K562 (cell line): ENCODE results near the gene CCDC127. TPM values are rescaled to one million over a fixed set of nuclear protein-coding genes. Genes with fewer than 3 reads are reported as not detected.
A peak's percentile ranks its signal among the peaks of the same experiment; 100 is the strongest.

ENCODE experiments used
- ATAC-seq: fragments of 200-7000 bp; cut with Tn5 transposase; 3 replicates; pipeline ENCODE4 v1.9.1; 2020; ENCODE audit warnings: moderate library complexity
- BruUV-seq: library from RNA; stranded (reverse); fragments of 400-500 nt; replicated peaks from 2 replicates; lab custom pipeline; 2021; lab: Mats Ljungman, UMichigan
- CTCF ChIA-PET: fragments of 300-600 bp; formaldehyde crosslinking; extraction: SDS; loops from one replicate; lab custom pipeline; 2021; ENCODE audit warnings: low intra/inter-chr PET ratio; lab: Yijun Ruan, JAX
- POLR2A ChIA-PET: fragments of 300-600, 350-650 bp; sonication (Branson Sonifier 250); formaldehyde crosslinking; extraction: SDS; loops from one replicate; lab custom pipeline; 2021; ENCODE audit warnings: antibody characterized with exemption, inconsistent platforms; lab: Yijun Ruan, JAX
- DNase-seq, 4 experiments: peaks; one replicate each; pipeline versions ENCODE4 v3.0.0 to v3.0.0-alpha.2; 2011 to 2018; ENCODE audit warnings: low spot score in 3 of 4, mixed read lengths in 3 of 4; ENCODE audit errors: extremely low read depth in 1 of 4
- FAIRE-seq: peaks from 2 replicates; lab custom pipeline; 2011; peaks lifted over from hg19 to GRCh38; lab: Jason Lieb, UNC
- H2AFZ ChIP-seq: 2 replicates; pipeline ENCODE4 v1.6.0; 2011; ENCODE audit warnings: low read depth, low read length, control low read depth, inconsistent platforms
- H3K27ac ChIP-seq: fragments of 200-600 bp; 3 replicates; pipeline ENCODE4 v1.8.0; 2011; ENCODE audit warnings: low read depth, mild to moderate bottlenecking, control low read depth, inconsistent platforms, low read length, moderate library complexity, mixed read lengths; ENCODE audit errors: extremely low read depth
- H3K27me3 ChIP-seq, 2 experiments: fragments of 300-600 bp in 1 of 2; 2 replicates in 1 of 2; 3 replicates in 1 of 2; pipeline versions ENCODE4 v1.6.0 to v1.8.0; 2011; ENCODE audit warnings: inconsistent platforms in 2 of 2, low read length in 2 of 2, mild to moderate bottlenecking in 1 of 2, mixed read lengths in 1 of 2, moderate library complexity in 1 of 2; ENCODE audit not compliant: control insufficient read depth in 2 of 2, insufficient read depth in 2 of 2
- H3K36me3 ChIP-seq: fragments of 300-600 bp; 3 replicates; pipeline ENCODE4 v1.8.0; 2011; ENCODE audit warnings: mild to moderate bottlenecking, low read length, inconsistent platforms; ENCODE audit not compliant: control insufficient read depth, insufficient read depth
- H3K4me1 ChIP-seq, 2 experiments: fragments of 200-600 bp in 1 of 2; replicated peaks in 1 of 2; 2 replicates in 1 of 2; 3 replicates in 1 of 2; pipeline versions ENCODE4 v1.5.1 to v1.8.0; 2011; ENCODE audit warnings: inconsistent platforms in 2 of 2, low read length in 2 of 2, mild to moderate bottlenecking in 1 of 2, mixed read lengths in 1 of 2, moderate library complexity in 1 of 2; ENCODE audit not compliant: control insufficient read depth in 2 of 2, insufficient read depth in 2 of 2
- H3K4me2 ChIP-seq: 2 replicates; pipeline ENCODE4 v1.6.1; 2011; ENCODE audit warnings: low read length, control low read depth, inconsistent platforms, mixed read lengths; ENCODE audit not compliant: insufficient read depth
- H3K4me3 ChIP-seq: fragments of 200-600 bp; sonication (generic), shearing (Covaris generic); 2 replicates; pipeline ENCODE4 v1.5.1; 2016; ENCODE audit warnings: control low read depth, inconsistent platforms
- H3K79me2 ChIP-seq: fragments of 200-600 bp; 3 replicates; pipeline ENCODE4 v1.8.0; 2011; ENCODE audit warnings: low read length, inconsistent platforms; ENCODE audit not compliant: control insufficient read depth, insufficient read depth
- H3K9ac ChIP-seq, 2 experiments: 2 replicates each; pipeline versions ENCODE4 v1.6.0 to v1.6.1; 2011; ENCODE audit warnings: low read depth in 2 of 2, low read length in 2 of 2, control low read depth in 1 of 2, inconsistent platforms in 1 of 2, mild to moderate bottlenecking in 1 of 2, mixed read lengths in 1 of 2; ENCODE audit not compliant: insufficient read depth in 1 of 2
- H3K9me1 ChIP-seq: one replicate; pipeline ENCODE4 v1.6.0; 2011; ENCODE audit warnings: inconsistent platforms, mild to moderate bottlenecking, low read length, moderate library complexity; ENCODE audit not compliant: control insufficient read depth, insufficient read depth
- H3K9me3 ChIP-seq: replicated peaks from 2 replicates; pipeline ENCODE4 v1.5.1; 2011; ENCODE audit warnings: low read depth, low read length, inconsistent platforms; ENCODE audit not compliant: control insufficient read depth, insufficient read depth
- H4K20me1 ChIP-seq: replicated peaks from 2 replicates; pipeline ENCODE4 v1.6.1; 2011; ENCODE audit warnings: low read length, inconsistent platforms, mixed read lengths; ENCODE audit not compliant: control insufficient read depth, insufficient read depth
- CBX1 ChIP-seq: sonication (generic); IDR thresholded peaks from 2 replicates; pipeline ENCODE4 v1.6.1; 2016; ENCODE audit warnings: antibody characterized with exemption, low read depth, mild to moderate bottlenecking
- CBX5 ChIP-seq: IDR thresholded peaks from 2 replicates; pipeline ENCODE4 v1.6.1; 2014; ENCODE audit warnings: low read depth, borderline replicate concordance
- CEBPG ChIP-seq, 3 experiments: fragments of 200-800 bp in 1 of 3; sonication (Bioruptor generic) in 1 of 3; sonication (generic) in 1 of 3; formaldehyde crosslinking in 1 of 3; IDR thresholded peaks in 2 of 3; conservative IDR thresholded peaks in 1 of 3; 2 replicates each; pipeline versions ENCODE4 v1.6.1 to v1.8.0; 2016 to 2022; ENCODE audit warnings: missing compliant biosample characterization in 2 of 3, missing genetic modification characterization in 2 of 3, mild to moderate bottlenecking in 1 of 3, missing genetic modification reagents in 1 of 3
- WGBS: fragments of 100-300 bp; shearing (Covaris generic); methylation state at CpG from one replicate; pipeline ENCODE4 v1.1.6; 2016; ENCODE audit warnings: low coverage, mixed read lengths; ENCODE audit not compliant: insufficient coverage; ENCODE audit errors: missing lambda C conversion rate; 5-methylcytosine and 5-hydroxymethylcytosine counted together
- in situ Hi-C: fragments of 300-500 bp; cut with MboI; formaldehyde crosslinking; loops from 4 replicates; pipeline ENCODE4 v1.15.0; 2018; ENCODE audit warnings: inconsistent platforms, mixed read lengths
- intact Hi-C: fragments of 100-400 bp; cut with micrococcal nuclease; formaldehyde crosslinking; loops from 2 replicates; pipeline ENCODE4 v1.14.2; 2022
- polyA plus RNA-seq, 8 experiments: library from polyadenylated mRNA; depleted of rRNA in 4 of 8; stranded (reverse) in 5 of 8; unstranded in 3 of 8; fragments of >200 nt; fragmentation: Nextera tagmentation in 2 of 8; fragmentation: Illumina TruSeq in 1 of 8; extraction: Ambion mirVana in 2 of 8; extraction: Trizol in 1 of 8; gene quantifications; 2 replicates each; pipeline versions ENCODE4 v1.2.1 to v1.2.3, GENCODE V29; 2011 to 2014; ENCODE audit warnings: inconsistent platforms in 1 of 8, missing spikeins in 1 of 8
- total RNA-seq, 7 experiments: library from RNA; depleted of rRNA in 6 of 7; stranded (reverse); fragments of >200 nt in 6 of 7; fragmentation: Illumina TruSeq in 2 of 7; extraction: Trizol in 2 of 7; gene quantifications; 2 replicates each; pipeline versions ENCODE4 v1.2.1 to v1.2.3, GENCODE V29; 2011 to 2021; ENCODE audit warnings: low replicate concordance in 1 of 7
- TF ChIP-seq, protein P1 (sequence below): fragments of 450-650 bp; IDR thresholded peaks from 2 replicates; pipeline ENCODE4 v1.6.1; 2016
- TF ChIP-seq, protein P2 (sequence below): sonication (generic); formaldehyde crosslinking; IDR thresholded peaks from 2 replicates; pipeline ENCODE4 v1.8.1; 2023; ENCODE audit warnings: missing genetic modification reagents, mild to moderate bottlenecking, borderline replicate concordance

Gene CCDC127
- total and polyA plus RNA-seq, 9 of the 15 experiments (the other 6 are each of a cell fraction or from before 2014, with no cell fraction given) = 2.7 to 4.5 (median 4.1) TPM

DNA sequence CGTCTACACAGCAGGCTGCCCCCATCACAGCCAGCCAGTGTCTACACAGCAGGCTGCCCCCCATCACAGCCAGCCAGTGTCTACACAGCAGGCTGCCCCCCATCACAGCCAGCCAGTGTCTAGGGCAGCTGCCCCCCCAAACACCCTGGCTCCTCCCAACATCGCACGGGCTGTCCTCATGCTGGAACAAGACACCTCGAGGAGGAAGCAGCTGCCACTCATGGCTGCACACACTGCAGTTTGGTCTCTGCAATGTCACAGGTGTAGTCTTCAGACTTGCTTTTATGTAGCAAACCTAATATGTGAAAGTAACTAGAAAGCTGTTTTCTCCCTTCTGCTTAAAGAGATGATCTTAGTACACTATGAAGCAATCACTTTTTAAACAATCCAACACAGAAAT is 17.0 kb downstream of the CCDC127 start:
- TF ChIP-seq, protein P1, sequence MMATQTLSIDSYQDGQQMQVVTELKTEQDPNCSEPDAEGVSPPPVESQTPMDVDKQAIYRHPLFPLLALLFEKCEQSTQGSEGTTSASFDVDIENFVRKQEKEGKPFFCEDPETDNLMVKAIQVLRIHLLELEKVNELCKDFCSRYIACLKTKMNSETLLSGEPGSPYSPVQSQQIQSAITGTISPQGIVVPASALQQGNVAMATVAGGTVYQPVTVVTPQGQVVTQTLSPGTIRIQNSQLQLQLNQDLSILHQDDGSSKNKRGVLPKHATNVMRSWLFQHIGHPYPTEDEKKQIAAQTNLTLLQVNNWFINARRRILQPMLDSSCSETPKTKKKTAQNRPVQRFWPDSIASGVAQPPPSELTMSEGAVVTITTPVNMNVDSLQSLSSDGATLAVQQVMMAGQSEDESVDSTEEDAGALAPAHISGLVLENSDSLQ = peak; percentile 35; the same call in 1 of the 2 replicates
- TF ChIP-seq CBX5 (no peak), CEBPG (CRISPR knock-in tag; IDR thresholded peaks at IDR 0.05) (no peak), CEBPG (tag; conservative IDR thresholded peaks at IDR 0.05 in 1 of 2, IDR thresholded peaks at IDR 0.05 in 1 of 2) (0 out of 4 replicates have a peak, but pooled peaks of 1 of the 2 experiments have one; percentile 18), CBX1 (no peak)
- TF ChIP-seq, protein P2, sequence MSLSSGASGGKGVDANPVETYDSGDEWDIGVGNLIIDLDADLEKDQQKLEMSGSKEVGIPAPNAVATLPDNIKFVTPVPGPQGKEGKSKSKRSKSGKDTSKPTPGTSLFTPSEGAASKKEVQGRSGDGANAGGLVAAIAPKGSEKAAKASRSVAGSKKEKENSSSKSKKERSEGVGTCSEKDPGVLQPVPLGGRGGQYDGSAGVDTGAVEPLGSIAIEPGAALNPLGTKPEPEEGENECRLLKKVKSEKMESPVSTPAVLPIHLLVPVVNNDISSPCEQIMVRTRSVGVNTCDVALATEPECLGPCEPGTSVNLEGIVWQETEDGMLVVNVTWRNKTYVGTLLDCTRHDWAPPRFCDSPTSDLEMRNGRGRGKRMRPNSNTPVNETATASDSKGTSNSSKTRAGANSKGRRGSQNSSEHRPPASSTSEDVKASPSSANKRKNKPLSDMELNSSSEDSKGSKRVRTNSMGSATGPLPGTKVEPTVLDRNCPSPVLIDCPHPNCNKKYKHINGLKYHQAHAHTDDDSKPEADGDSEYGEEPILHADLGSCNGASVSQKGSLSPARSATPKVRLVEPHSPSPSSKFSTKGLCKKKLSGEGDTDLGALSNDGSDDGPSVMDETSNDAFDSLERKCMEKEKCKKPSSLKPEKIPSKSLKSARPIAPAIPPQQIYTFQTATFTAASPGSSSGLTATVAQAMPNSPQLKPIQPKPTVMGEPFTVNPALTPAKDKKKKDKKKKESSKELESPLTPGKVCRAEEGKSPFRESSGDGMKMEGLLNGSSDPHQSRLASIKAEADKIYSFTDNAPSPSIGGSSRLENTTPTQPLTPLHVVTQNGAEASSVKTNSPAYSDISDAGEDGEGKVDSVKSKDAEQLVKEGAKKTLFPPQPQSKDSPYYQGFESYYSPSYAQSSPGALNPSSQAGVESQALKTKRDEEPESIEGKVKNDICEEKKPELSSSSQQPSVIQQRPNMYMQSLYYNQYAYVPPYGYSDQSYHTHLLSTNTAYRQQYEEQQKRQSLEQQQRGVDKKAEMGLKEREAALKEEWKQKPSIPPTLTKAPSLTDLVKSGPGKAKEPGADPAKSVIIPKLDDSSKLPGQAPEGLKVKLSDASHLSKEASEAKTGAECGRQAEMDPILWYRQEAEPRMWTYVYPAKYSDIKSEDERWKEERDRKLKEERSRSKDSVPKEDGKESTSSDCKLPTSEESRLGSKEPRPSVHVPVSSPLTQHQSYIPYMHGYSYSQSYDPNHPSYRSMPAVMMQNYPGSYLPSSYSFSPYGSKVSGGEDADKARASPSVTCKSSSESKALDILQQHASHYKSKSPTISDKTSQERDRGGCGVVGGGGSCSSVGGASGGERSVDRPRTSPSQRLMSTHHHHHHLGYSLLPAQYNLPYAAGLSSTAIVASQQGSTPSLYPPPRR (CRISPR knock-in tag) = no peak
- H3K9me1 ChIP-seq = no peaks in the 10 kb centered on the region
- FAIRE-seq (no peak), ATAC-seq (no peak), DNase-seq (no peak)
- H3K79me2 ChIP-seq = peaks cover 1% of the 10 kb centered on the region; the same call in 1 of the 3 replicates
- 20% methylated on average over 4 of the region's 4 CpGs for WGBS
- ChIA-PET CTCF (no interaction called here), POLR2A (interaction anchor here (1.0 kb wide), 1 partner anchor 12 kb away, joined by 3 read pairs; no protein-coding TSS in a partner anchor)
- H4K20me1 ChIP-seq = no peaks in the 10 kb centered on the region; the same call in 1 of the 2 replicates
- no peak overlapping the region for H2AFZ ChIP-seq
- intact Hi-C loops (no loop called here), in situ Hi-C loops (no loop called here)
- no peak overlapping the region for H3K4me2 ChIP-seq
- H3K36me3 ChIP-seq = peaks cover 27% of the 10 kb centered on the region
- no peak overlapping the region for H3K4me3 ChIP-seq
- no peaks in the 10 kb centered on the region for H3K27me3 ChIP-seq
- H3K4me1 ChIP-seq = peaks cover 2 to 26% of the 10 kb centered on the region in 2 experiments; a peak in 3 of 5 replicates
- H3K27ac ChIP-seq = no peak overlapping the region
- no peaks in the 10 kb centered on the region for H3K9me3 ChIP-seq
- H3K9ac ChIP-seq = no peak overlapping the region
- BruUV-seq = no TSS peak
